HG02970 (cell line): ENCODE results near the gene CALHM3.

ENCODE experiments used
- ATAC-seq: cut with Tn5 transposase; IDR thresholded peaks from one replicate; pipeline ENCODE4 v1.9.1; 2021; ENCODE audit warnings: mild to moderate bottlenecking, moderate library complexity, moderate number of reproducible peaks; ENCODE audit not compliant: unreplicated experiment, low FRiP score

CALHM3 gene

GRCh38 chr10:103476046-103476768 is 2.8 kb downstream of the CALHM3 start:
- ATAC-seq: no peak

GRCh38 chr10:103475437-103475836 is 3.6 kb downstream of the CALHM3 start:
- no peak for ATAC-seq

- no peak for ATAC-seq
Observed at GRCh38 chr10:103474077-103474476, 5.0 kb downstream of the CALHM3 start.

GRCh38 chr10:103473261-103473671 is 5.8 kb downstream of the CALHM3 start:
- ATAC-seq: no peak

GRCh38 chr10:103472005-103472404 is 7.0 kb downstream of the CALHM3 start:
- ATAC-seq: no peak

- peak; percentile 65 for ATAC-seq
Observed at GRCh38 chr10:103470761-103471653, 8.0 kb downstream of the CALHM3 start.

GRCh38 chr10:103469201-103469600 is 9.8 kb downstream of the CALHM3 start:
- ATAC-seq: no peak

GRCh38 chr10:103467406-103467805 is 11.6 kb downstream of the CALHM3 start:
- ATAC-seq: no peak

GRCh38 chr10:103466734-103467133 is 12.3 kb downstream of the CALHM3 start:
- ATAC-seq: no peak

- no peak for ATAC-seq
Observed at GRCh38 chr10:103465411-103466179, 13.4 kb downstream of the CALHM3 start.

- no peak for ATAC-seq
Observed at GRCh38 chr10:103463499-103463898, 15.5 kb downstream of the CALHM3 start.

GRCh38 chr10:103459615-103460014 is 19.4 kb downstream of the CALHM3 start:
- no peak for ATAC-seq

- ATAC-seq: no peak
Observed at GRCh38 chr10:103458720-103459119, 20.3 kb downstream of the CALHM3 start, which contains the start of gene CALHM1. Gene CALHM1 (minus strand): TSS chr10:103458900. CDS start chr10:103458751, 149 bp downstream.

GRCh38 chr10:103457896-103458583 is 21.0 kb downstream of the CALHM3 start:
- ATAC-seq: no peak

GRCh38 chr10:103457176-103457712 is 21.8 kb downstream of the CALHM3 start:
- ATAC-seq: no peak

- no peak for ATAC-seq
Observed at GRCh38 chr10:103456074-103456660, 22.9 kb downstream of the CALHM3 start.

GRCh38 chr10:103455235-103455634 is 23.8 kb downstream of the CALHM3 start:
- ATAC-seq: no peak

GRCh38 chr10:103454026-103454425 is 25.0 kb downstream of the CALHM3 start:
- ATAC-seq: no peak

- no peak for ATAC-seq
Observed at GRCh38 chr10:103452506-103453230, 26.4 kb downstream of the CALHM3 start.
